Epithelial cell of proximal tubule (primary cell): Measurements from ENCODE around the gene SEPTIN1. TPM values are rescaled to one million over a fixed set of nuclear protein-coding genes. Genes with fewer than 3 reads are reported as not detected.
A peak's percentile ranks its signal among the peaks of the same experiment; 100 is the strongest.

Source experiments
- DNase-seq: peaks from one replicate; pipeline ENCODE4 v3.0.0-alpha.2; 2011; ENCODE audit warnings: low read depth
- H3K4me3 ChIP-seq: 2 replicates; pipeline ENCODE4 v1.5.1; 2011; ENCODE audit warnings: low read depth, mild to moderate bottlenecking, low read length
- CTCF ChIP-seq: conservative IDR thresholded peaks from 2 replicates; pipeline ENCODE4 v1.5.1; 2012; ENCODE audit warnings: low read depth, mild to moderate bottlenecking, low read length
- total RNA-seq: library from RNA; depleted of rRNA; stranded (reverse); fragments of >200 nt; gene quantifications from 2 replicates; pipeline ENCODE4 v1.2.3, GENCODE V29; 2015

The SEPTIN1 gene
- total RNA-seq, 1 donor from 2014 or later, result 0.23 TPM

GRCh38 chr16:30378236-30379157 lies 3.9 kb downstream of the SEPTIN1 start:
- peak overlapping the region; percentile 80 for H3K4me3 ChIP-seq
- TF ChIP-seq CTCF, result peak; percentile 22
- no peak for DNase-seq

GRCh38 chr16:30377812-30378235 lies 4.5 kb downstream of the SEPTIN1 start:
- no peak for TF ChIP-seq CTCF
- no peak for DNase-seq
- peak overlapping the region; percentile 80 for H3K4me3 ChIP-seq

GRCh38 chr16:30377050-30377811 lies 5.1 kb downstream of the SEPTIN1 start:
- peak overlapping the region; percentile 80 for H3K4me3 ChIP-seq
- DNase-seq, result no peak

GRCh38 chr16:30376461-30376902 lies 5.9 kb downstream of the SEPTIN1 start:
- no peak for DNase-seq
- H3K4me3 ChIP-seq, result no peak overlapping the region
- no peak for TF ChIP-seq CTCF

More at GRCh38 chr16:30377050-30377811, 5.1 kb downstream of the SEPTIN1 start:
- TF ChIP-seq CTCF, result no peak

- no peak overlapping the region for H3K4me3 ChIP-seq
- DNase-seq, result no peak
- TF ChIP-seq CTCF, result no peak
These were observed 6.5 kb downstream of the SEPTIN1 start for GRCh38 chr16:30375864-30376263.

- DNase-seq, result no peak
- H3K4me3 ChIP-seq, result no peak within 1 kb of the TSS
- no peak for TF ChIP-seq CTCF
These were observed 7.8 kb downstream of the SEPTIN1 start, which contains the start of gene MYL11 for GRCh38 chr16:30374538-30374937. TSS of gene MYL11 (plus strand) at chr16:30374802. CDS start at chr16:30374858, 56 bp downstream.
